Peyer's patch (tissue), 4 donors: ENCODE results near the gene PCED1B. TPM values are rescaled to one million over a fixed set of nuclear protein-coding genes. Genes with fewer than 3 reads are reported as not detected.

Experiments used
- DNase-seq, 3 donors: peaks; one replicate each; pipeline ENCODE4 v3.0.0-alpha.2; 2017 to 2019
- H3K27ac ChIP-seq, 4 donors: fragments of 200-600 bp; sonication (generic); one replicate each; pipeline ENCODE4 v1.5.1; 2016 to 2019
- H3K27me3 ChIP-seq, 2 donors: fragments of 200-600 bp; sonication (generic); one replicate each; pipeline ENCODE4 v1.5.1; 2019
- H3K36me3 ChIP-seq, 3 donors: fragments of 200-600 bp; sonication (generic); one replicate each; pipeline ENCODE4 v1.5.1; 2016 to 2019
- H3K4me1 ChIP-seq, 4 donors: fragments of 200-600 bp; sonication (generic); one replicate each; pipeline ENCODE4 v1.5.1; 2016 to 2019
- H3K4me3 ChIP-seq, 4 donors: fragments of 200-600 bp; sonication (generic); 1 replicate in 3 of 4; 2 replicates in 1 of 4; pipeline ENCODE4 v1.5.1; 2016 to 2019; ENCODE audit warnings: mild to moderate bottlenecking in 1 of 4
- H3K9me3 ChIP-seq, 4 donors: fragments of 200-600 bp; sonication (generic); one replicate each; pipeline ENCODE4 v1.5.1; 2016 to 2019; ENCODE audit warnings: mild to moderate bottlenecking in 1 of 4
- CTCF ChIP-seq, 6 experiments: fragments of 450-650 bp in 4 of 6; fragments of 200-600 bp in 2 of 6; sonication (generic) in 1 of 6; IDR thresholded peaks; one replicate each; pipeline ENCODE4 v1.5.1; 2017 to 2019; ENCODE audit warnings: antibody characterized with exemption in 6 of 6, mild to moderate bottlenecking in 3 of 6, moderate library complexity in 1 of 6
- POLR2A ChIP-seq, 2 donors: fragments of 450-650 bp; IDR thresholded peaks; one replicate each; pipeline ENCODE4 v1.5.1; 2017; ENCODE audit warnings: antibody characterized with exemption in 2 of 2, mild to moderate bottlenecking in 2 of 2, moderate library complexity in 2 of 2
- total RNA-seq, 4 donors: library from RNA; depleted of rRNA; stranded (reverse); fragments of >200 nt; gene quantifications; one replicate each; pipeline ENCODE4 v1.1.0, GENCODE V29; 2016

The PCED1B gene
- total RNA-seq, 4 donors from 2014 or later: 1.9 to 11.6 (median 2.3) TPM; not detected in 1

- Histone ChIP-seq H3K9me3 (no peaks in the 10 kb centered on the region), H3K4me1 (no peaks in the 10 kb centered on the region), H3K4me3 (no peak overlapping the region), H3K27me3 (no peaks in the 10 kb centered on the region), H3K36me3 (no peaks in the 10 kb centered on the region), H3K27ac (no peak overlapping the region)
- no peak for TF ChIP-seq POLR2A (IDR thresholded peaks at IDR 0.05)
- no peak for TF ChIP-seq CTCF (IDR thresholded peaks at IDR 0.05)
- DNase-seq: no peak
Observed at GRCh38 chr12:47120736-47121135, 41.3 kb downstream of the PCED1B start.

- Histone ChIP-seq H3K36me3 (no peaks in the 10 kb centered on the region), H3K4me1 (no peaks in the 10 kb centered on the region), H3K9me3 (no peaks in the 10 kb centered on the region), H3K4me3 (no peak overlapping the region), H3K27ac (no peak overlapping the region), H3K27me3 (no peaks in the 10 kb centered on the region)
- DNase-seq: no peak
- no peak for TF ChIP-seq CTCF (IDR thresholded peaks at IDR 0.05)
- TF ChIP-seq POLR2A (IDR thresholded peaks at IDR 0.05): no peak
Observed at GRCh38 chr12:47121146-47121545, 41.7 kb downstream of the PCED1B start.

- H3K9me3 ChIP-seq: no peaks in the 10 kb centered on the region
- no peaks in the 10 kb centered on the region for H3K36me3 ChIP-seq
- TF ChIP-seq CTCF (IDR thresholded peaks at IDR 0.05): no peak
- no peak for TF ChIP-seq POLR2A (IDR thresholded peaks at IDR 0.05)
- no peaks in the 10 kb centered on the region for H3K4me1 ChIP-seq
- no peak overlapping the region for H3K27ac ChIP-seq
- H3K4me3 ChIP-seq: no peak overlapping the region
- no peak for DNase-seq
- no peaks in the 10 kb centered on the region for H3K27me3 ChIP-seq
Observed at GRCh38 chr12:47122602-47123001, 43.2 kb downstream of the PCED1B start.

GRCh38 chr12:47123730-47124129, 44.3 kb downstream of the PCED1B start:
- Histone ChIP-seq H3K27me3 (no peaks in the 10 kb centered on the region), H3K9me3 (no peaks in the 10 kb centered on the region), H3K36me3 (no peaks in the 10 kb centered on the region), H3K27ac (no peak overlapping the region), H3K4me1 (no peaks in the 10 kb centered on the region), H3K4me3 (no peak overlapping the region)
- DNase-seq: no peak
- TF ChIP-seq CTCF (IDR thresholded peaks at IDR 0.05): no peak
- TF ChIP-seq POLR2A (IDR thresholded peaks at IDR 0.05): no peak

- Histone ChIP-seq H3K27me3 (no peaks in the 10 kb centered on the region), H3K36me3 (no peaks in the 10 kb centered on the region), H3K27ac (no peak overlapping the region), H3K4me3 (no peak overlapping the region), H3K9me3 (no peaks in the 10 kb centered on the region), H3K4me1 (no peaks in the 10 kb centered on the region)
- DNase-seq: no peak
- TF ChIP-seq POLR2A (IDR thresholded peaks at IDR 0.05) (no peak), CTCF (IDR thresholded peaks at IDR 0.05) (no peak)
Observed at GRCh38 chr12:47124451-47124850, 45.0 kb downstream of the PCED1B start.

GRCh38 chr12:47126246-47126645, 46.8 kb downstream of the PCED1B start:
- no peak for DNase-seq
- TF ChIP-seq CTCF (IDR thresholded peaks at IDR 0.05): no peak
- TF ChIP-seq POLR2A (IDR thresholded peaks at IDR 0.05): no peak
- H3K27ac ChIP-seq: no peak overlapping the region
- H3K27me3 ChIP-seq: no peaks in the 10 kb centered on the region
- no peaks in the 10 kb centered on the region for H3K9me3 ChIP-seq
- no peaks in the 10 kb centered on the region for H3K36me3 ChIP-seq
- no peak overlapping the region for H3K4me3 ChIP-seq
- H3K4me1 ChIP-seq: no peaks in the 10 kb centered on the region
